Measurements from ENCODE around the gene FRYL. TPM values are rescaled to one million over a fixed set of nuclear protein-coding genes. Genes with fewer than 3 reads are reported as not detected.
A peak's percentile ranks its signal among the peaks of the same experiment; 100 is the strongest.
"Not testable (repeated sequence)": the region's sequence is repeated elsewhere in the genome, so short reads cannot be mapped to it uniquely, and the experiment has no call there.

FRYL gene
- total RNA-seq, 1 donor from 2014 or later: 27.9 TPM

DNA sequence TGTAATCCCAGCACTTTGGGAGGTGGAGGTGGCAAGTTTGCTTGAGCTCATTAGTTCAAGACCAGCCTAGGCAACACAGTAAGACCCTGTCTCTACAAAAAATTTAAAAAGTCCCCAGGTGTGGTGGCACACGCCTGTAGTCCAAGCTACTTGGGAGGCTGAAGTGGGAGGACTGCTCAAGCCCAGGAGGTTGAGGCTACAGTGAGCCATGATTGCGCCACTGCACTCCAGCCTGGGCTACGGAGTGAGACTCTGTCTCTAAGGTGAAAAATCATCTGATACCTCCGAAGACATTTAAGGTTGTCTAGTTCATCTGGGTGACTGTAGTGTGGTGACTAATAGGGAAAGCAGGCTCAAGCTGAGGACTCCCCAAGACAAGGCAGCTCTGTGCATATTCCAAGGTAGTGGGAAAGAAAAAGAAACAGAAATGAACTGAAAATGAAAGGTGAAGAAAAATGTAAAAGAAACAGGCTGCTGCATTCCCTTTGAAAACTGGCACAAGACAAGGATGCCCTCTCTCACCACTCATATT, 23.3 kb downstream of the FRYL start:
- no peak for ATAC-seq (ENCODE audit: poor library complexity)
- intact Hi-C loops (cut with DNase I): no loop called here
- no peak for DNase-seq

DNA sequence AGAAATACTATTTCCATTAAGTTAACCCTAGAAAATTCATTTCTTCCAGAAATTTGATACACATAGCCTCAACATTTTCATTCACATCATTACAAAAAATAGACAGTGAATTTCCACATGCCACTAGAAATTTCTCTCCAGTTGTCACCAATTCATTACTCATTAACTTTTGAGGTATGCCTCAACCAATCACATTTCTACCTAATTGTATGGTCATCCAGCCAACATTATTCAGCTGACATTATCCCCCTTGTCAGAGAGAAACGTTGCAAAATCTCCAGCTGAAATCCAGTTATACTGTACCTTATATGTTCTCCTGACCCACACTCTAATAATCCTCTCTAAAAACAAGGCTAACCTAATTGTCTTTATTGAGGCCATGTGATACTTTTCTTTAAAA, 24.8 kb downstream of the FRYL start:
- DNase-seq: no peak
- ATAC-seq (ENCODE audit: poor library complexity): no peak
- intact Hi-C loops (cut with DNase I): no loop called here

DNA sequence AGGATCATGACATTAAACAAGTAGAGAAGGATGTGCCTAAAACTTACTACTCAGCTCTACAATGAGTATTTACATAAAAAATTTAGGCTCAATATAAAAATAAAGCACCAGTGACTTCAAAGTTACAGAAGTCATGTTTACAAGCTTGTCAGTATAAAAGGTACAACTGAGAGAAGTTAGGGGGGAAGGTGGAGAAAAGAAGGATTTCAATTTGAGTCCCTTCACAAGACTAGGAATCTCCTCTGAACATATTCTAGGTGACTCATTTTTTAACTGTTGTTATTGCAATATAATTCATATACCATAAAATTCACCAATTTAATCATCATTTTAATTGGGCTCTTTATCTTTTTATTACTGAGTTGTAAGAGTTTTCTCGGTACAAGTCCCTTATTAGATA, 26.9 kb downstream of the FRYL start:
- intact Hi-C loops (cut with DNase I): no loop called here
- no peak for ATAC-seq (ENCODE audit: poor library complexity)
- DNase-seq: no peak

DNA sequence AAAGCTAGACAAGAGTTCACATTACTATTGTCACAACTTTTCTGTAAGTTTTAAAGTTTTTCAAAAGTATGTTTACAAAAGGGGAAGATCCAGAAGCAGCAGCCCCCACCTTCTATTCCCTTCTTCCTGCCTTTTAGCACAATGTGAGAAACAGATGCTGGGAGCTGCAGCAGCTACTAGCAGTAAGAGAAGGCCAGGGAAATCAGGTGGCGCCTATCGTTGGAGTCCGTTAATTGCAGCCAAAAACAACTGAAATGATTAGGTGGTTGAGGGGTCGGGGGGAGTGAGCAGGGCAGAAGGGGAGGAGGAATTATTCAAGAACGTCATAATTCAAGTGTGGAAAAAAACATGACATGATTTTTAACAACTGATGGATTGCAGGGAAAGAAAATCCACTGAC, 27.4 kb downstream of the FRYL start:
- intact Hi-C loops (cut with DNase I): no loop called here
- ATAC-seq (ENCODE audit: poor library complexity) (no peak), DNase-seq (no peak)

DNA sequence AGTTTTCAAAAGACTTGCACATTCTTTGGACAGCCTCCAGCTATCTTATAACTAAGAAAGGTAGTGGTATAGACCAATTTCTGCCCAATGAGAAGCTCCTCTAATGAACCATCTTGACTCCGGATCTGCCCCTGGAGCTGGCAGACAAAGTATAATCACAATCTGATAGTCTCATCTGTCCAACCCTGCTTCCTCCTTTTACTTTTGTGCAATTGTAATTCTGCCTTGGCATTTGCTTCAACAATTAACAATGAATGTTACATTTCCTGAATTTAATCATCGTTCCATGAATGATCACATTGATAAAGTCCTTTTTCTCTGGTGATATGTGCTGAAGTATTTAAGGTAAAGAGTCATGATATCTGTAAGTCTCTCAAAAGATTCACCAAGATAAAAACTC, 27.8 kb downstream of the FRYL start:
- DNase-seq (no peak), ATAC-seq (ENCODE audit: poor library complexity) (no peak)
- intact Hi-C loops (cut with DNase I): no loop called here

DNA sequence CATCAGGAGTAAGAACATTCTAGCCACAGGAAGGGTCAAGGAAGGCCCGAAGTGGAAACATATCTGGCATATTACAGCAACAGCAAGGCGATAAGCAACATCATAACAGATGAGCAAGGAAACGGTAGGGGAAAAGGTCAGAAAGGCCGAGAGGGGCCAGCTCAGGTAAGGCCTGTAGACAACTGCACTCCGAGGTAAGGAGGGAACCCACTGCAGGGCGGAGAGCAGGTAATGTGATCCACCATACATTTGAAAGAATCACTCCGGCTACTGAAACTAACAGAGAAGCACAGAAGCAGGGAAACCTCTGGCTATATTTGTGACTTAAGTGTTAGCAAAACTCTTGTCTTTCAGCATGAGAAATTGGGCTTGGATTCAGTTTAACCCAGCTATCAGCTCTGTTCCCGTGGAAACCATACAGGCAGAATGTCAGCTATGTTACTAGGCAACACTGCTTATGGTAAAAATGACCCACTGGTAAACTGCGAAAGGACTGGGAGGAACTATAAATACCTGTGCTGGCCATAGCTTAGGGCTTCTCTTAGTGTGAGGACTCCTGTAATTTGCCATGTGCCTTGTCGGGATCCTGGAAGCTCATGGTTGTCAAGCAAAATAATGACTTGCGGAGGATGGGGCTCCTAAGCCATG, 31.0 kb downstream of the FRYL start:
- intact Hi-C loops (cut with DNase I): no loop called here
- peak; percentile 86 for ATAC-seq (ENCODE audit: poor library complexity)

DNA sequence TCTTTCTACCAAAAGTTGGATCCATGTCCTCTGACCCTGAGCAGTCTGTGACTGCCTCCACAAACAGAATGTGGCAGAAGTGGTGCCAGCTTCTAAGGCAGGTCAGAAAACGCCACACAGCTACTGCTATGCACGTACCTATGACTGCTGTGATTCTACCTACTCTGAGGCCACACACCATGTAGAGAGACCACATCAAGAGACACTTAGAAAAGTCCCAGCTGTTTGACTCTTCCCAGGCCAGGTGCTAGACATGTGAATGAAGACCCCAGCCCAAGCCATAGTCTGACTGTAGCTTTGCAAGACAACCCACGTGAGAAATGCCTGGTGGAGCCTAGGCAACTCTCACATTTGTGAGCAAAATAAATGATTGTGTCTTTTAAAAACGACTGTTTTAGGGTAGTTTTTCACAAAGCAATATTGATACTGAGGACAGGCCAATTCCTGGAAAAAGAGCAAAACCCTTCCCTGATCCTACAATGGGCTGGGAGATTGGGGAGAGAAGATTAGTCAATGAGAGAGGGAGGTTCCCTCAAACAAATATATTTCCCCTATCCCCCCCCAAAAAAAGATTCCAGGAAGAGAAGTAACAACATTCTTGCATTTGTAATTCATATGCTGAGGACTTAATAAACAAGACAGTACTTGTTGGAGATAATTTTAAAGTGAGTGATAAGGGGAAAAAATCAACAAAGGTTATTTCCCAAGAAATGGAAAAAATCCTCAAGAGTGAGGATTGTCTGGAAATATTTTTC, 33.3 kb downstream of the FRYL start:
- intact Hi-C loops (cut with DNase I): no loop called here
- no peak for ATAC-seq (ENCODE audit: poor library complexity)

More for the DNA sequence above, 31.0 kb downstream of the FRYL start:
- DNase-seq: no peak

DNA sequence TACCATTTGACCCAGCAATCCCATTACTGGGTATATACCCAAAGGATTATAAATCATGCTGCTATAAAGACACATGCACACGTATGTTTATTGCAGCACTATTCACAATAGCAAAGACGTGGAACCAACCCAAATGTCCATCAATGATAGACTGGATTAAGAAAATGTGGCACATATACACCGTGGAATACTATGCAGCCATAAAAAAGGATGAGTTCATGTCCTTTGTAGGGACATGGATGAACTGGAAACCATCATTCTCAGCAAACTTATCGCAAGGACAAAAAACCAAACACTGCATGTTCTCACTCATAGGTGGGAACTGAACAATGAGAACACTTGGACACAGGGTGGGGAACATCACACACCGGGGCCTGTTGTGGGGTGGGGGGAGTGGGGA, 34.9 kb downstream of the FRYL start:
- intact Hi-C loops (cut with DNase I): not testable (repeated sequence)

More for the DNA sequence above, 33.3 kb downstream of the FRYL start:
- no peak for DNase-seq

DNA sequence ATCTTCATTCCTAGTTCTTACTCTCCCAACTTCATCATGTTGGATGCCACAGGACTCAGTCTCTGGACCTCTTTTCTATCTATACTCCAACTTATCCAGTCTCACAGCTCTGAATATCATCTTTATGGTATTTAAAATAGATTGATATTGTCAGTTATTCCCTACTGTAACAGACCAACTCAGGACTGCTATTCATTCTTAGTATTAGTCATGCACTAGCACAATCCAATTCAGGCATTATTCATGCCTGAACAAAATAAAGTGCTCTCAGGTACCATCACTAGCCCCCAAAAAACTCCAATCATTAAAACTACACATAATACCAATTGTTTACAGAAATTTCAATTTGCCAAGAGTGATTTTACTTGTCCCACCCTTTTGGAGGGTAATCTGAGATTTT, 37.7 kb downstream of the FRYL start:
- no peak for DNase-seq
- ATAC-seq (ENCODE audit: poor library complexity): no peak
- intact Hi-C loops (cut with DNase I): no loop called here

More for the DNA sequence above, 34.9 kb downstream of the FRYL start:
- not testable (repeated sequence) for ATAC-seq (ENCODE audit: poor library complexity); DNase-seq

DNA sequence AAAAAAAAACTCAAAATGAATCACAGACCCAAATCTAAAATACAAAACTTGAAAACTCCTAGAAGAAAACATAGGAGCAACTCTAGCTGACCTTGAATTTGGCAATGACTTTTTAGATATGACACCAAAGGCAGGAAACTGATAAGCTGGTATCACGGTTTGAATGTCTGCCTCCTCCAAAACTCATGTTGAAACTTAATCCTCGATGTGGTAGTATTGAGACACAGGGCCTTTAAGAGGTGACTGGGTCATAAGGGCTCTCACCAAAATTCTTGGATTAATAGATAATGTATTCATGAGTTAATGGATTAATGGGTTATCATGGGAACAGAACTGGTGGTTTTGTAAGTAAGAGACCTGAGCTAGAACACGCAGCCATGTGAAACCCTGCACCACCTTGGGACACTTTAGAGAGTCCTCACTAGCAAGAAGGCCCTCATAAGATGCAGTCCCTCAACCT, 40.5 kb downstream of the FRYL start:
- no peak for ATAC-seq (ENCODE audit: poor library complexity)
- DNase-seq: no peak
- intact Hi-C loops (cut with DNase I): no loop called here

DNA sequence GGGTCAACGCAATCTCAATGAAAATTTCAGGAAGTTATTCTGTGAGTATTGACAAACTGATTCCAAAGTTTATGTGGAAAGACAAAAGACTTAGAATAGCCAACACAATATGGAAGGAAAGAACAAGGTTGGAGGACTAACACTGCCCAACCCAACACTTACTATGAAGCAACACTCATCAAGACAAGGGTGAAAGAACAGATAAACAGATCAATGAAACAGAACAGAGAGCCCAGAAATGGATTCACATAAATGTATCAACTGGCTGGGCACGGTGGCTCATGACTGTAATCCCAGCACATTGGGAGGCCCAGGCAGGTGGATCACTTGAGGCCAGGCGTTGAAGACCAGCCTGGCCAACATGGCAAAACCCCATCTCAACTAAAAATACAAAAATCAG, 41.2 kb downstream of the FRYL start:
- no peak for DNase-seq
- no peak for ATAC-seq (ENCODE audit: poor library complexity)
- intact Hi-C loops (cut with DNase I): no loop called here

DNA sequence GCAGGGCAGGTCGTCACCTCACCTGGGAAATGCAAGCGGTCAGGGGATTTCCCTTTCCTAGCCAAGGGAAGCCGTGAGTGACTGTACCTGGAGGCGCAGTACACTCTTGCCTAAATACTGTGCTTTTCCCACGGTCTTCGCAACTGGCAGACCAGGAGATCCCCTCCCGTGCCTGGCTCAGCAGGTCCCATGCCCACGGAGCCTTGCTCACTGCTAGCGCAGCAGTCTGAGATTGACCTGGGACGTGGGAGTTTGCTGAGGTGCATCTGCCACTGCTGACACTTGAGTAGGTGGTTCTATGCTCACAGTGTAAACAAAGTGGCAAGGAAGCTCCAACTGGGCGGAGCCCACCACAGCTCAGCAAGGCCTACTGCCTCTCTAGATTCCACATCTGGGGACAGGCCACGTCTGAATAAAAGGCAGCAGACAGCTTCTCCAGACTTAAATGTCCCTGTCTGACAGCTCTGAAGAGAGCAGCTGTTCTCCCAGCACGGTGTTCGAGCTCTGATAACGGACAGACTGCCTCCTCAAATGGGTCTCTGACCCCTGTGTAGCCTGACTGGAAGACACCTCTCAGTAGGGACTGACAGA, 51.1 kb downstream of the FRYL start:
- DNase-seq; ATAC-seq (ENCODE audit: poor library complexity); intact Hi-C loops (cut with DNase I): not testable (repeated sequence)

DNA sequence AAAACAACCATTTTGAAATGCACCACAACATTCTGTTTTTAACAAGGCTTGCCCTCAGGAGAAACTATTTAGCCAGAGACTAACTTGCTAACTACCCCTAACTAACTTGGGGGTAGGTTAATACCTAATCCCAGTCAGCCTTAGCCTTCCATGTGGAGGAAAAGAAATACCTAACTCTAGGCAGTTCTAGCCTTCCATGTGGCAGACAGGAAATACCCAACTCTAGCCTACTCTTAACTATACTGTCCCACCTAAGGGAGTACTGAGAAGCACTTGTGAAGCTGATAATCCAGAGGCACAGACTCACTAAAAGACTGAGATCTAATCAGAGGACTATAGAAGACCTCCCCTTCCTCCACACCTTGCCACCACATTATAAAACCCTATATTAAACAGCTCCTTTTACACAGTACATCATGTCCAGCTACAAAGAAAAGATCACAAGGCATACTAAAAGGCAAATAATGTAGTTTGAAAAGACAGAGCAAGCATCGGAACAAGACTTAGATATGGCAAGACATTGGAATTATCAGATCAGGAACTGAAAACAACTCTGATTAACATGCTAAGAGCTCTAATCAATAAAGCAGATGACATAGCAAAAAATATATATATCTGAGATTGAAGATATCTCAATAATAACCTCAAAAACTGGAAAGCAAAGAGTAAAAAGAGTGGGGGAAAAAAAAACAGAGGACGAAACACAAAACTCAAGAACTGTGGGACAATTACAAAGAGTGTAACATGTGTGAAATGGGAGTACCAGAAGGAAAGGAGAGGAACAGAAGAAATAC, 52.2 kb downstream of the FRYL start:
- intact Hi-C loops (cut with DNase I): no loop called here
- ATAC-seq (ENCODE audit: poor library complexity) (no peak), DNase-seq (no peak)

DNA sequence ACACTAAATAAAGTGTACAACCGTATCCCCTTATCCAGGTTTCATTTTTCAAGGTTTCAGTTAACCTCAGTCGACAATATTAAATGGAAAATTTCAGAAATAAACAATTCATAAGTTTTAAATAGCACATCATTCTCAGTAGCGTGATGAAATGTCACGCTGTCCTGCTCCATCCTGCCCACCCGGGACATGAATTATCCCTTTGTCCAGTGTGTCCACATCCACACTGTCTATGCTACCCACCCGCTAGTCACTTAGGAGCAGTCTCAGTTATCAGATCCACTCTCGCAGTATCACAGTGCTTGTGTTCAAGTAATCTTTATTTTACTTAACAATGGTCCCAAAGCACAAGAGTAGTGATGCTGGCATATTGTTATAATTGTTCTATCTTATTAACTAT, 54.7 kb downstream of the FRYL start:
- ATAC-seq (ENCODE audit: poor library complexity): no peak
- intact Hi-C loops (cut with DNase I): no loop called here

DNA sequence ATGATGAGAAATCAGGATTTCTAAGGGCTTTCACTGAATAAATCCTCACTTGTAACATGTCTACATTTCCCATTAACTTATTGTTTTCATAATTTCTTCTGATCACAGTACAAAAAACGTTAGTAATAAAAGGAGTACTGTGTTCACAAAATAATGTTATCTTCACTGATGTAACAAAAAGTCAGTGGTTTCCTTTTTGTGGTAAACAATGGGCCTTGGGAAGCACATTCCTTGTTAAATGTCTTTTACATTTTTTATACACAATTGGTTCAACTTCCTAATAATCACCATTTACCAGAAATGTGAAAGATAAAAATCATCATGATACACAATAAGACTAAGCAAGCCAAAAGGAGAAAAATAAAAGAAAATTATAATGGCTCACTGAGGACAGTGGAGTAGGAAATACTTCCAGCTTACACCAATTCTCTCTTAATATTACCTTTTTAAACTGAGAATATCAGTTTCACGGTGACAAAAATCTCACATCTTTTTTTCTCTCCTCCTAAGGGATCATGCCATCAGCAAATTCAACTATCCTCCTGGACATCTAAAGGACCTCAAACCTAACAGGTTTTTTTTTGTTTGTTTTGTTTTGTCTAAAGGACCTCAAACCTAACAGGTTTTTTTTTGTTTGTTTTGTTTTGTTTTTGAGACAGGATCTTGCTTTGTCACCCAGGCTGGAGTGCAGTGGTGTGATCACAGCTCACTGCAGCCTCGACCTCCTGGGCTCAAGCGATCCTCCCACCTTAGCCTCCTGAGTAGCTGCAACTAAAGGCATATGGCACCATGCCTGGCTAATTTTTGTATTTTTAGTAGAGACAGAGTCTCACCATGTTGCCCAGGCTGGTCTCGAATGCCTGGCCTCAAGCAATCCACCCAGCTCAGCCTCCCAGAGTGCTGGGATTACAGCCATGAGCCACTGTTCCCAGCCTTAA, 57.3 kb downstream of the FRYL start:
- intact Hi-C loops (cut with DNase I): no loop called here

More for the DNA sequence above, 54.7 kb downstream of the FRYL start:
- no peak for DNase-seq

DNA sequence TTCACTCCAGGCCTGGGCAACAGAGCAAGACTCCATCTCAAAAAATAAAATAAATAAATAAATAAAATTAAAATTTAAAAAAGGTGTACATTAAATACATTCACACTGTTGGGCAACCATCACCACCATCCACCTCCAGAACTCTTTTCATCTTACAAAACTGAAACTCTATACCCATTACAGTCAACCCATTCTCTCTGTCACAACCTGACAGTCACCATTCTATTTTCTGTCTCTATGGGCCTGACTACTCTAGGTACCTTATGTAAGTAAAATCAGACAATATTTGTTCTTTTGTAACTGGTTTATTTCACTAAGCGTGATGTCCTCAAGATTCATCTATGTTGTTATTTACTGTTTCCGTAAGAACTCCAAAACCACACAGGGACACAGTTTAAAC, 59.6 kb downstream of the FRYL start:
- intact Hi-C loops (cut with DNase I): no loop called here
- ATAC-seq (ENCODE audit: poor library complexity) (no peak), DNase-seq (no peak)

More for the DNA sequence above, 57.3 kb downstream of the FRYL start:
- DNase-seq (no peak), ATAC-seq (ENCODE audit: poor library complexity) (no peak)

DNA sequence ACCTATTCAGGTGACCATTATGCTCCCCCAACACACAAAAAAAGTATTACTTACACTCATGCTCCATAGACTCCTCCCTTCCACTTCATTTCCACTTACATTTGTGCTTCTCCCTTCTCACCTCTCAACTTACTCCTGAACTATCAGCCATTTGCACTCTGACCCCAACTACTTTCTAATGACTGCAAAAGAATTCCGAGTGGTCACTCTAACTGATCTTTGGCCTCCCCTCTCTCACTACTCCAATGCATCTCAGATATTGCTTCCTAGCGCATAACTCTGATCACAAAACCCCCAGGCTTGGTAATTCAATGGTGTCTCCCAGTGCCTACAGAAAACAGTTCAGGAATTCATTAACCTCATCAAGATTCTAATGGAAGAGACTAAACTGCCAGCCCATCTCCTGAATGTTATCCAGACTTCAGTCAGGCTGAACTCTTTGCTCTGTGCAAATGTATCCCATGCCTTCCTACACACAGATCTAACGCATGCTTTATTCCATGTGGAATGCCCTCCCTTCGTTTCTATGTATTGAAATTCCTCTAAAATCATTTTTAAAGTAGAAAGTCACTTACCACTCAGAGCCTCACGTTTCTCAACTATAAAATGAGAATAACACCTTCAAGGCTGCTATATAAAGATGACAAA, 61.1 kb downstream of the FRYL start:
- intact Hi-C loops (cut with DNase I): no loop called here
- ATAC-seq (ENCODE audit: poor library complexity) (no peak), DNase-seq (no peak)
